GM12878 (cell line): Measurements from ENCODE around the gene INSIG2. TPM values are rescaled to one million over a fixed set of nuclear protein-coding genes. Genes with fewer than 3 reads are reported as not detected.
A peak's percentile ranks its signal among the peaks of the same experiment; 100 is the strongest.

Experiments used
- ATF7 ChIP-seq: fragments of 450-650 bp; IDR thresholded peaks from 2 replicates; pipeline ENCODE4 v1.6.1; 2016; ENCODE audit warnings: low read depth, mild to moderate bottlenecking
- CEBPB ChIP-seq, 2 experiments: fragments of 150-350 bp in 1 of 2; IDR thresholded peaks; 2 replicates each; pipeline ENCODE4 v1.6.1; 2012 to 2014; ENCODE audit warnings: low read depth in 2 of 2, low read length in 2 of 2, borderline replicate concordance in 1 of 2, inconsistent platforms in 1 of 2
- EP300 ChIP-seq, 2 experiments: fragments of 150-350 bp in 1 of 2; IDR thresholded peaks; 2 replicates each; pipeline ENCODE4 v1.6.1; 2011 to 2012; ENCODE audit warnings: low read depth in 2 of 2, low read length in 2 of 2, borderline replicate concordance in 1 of 2, improper control_type of control experiment in 1 of 2, inconsistent platforms in 1 of 2; ENCODE audit not compliant: control insufficient read depth in 1 of 2
- IKZF1 ChIP-seq: fragments of 450-650 bp; conservative IDR thresholded peaks from 2 replicates; pipeline ENCODE4 v1.6.1; 2017; ENCODE audit warnings: antibody characterized with exemption, mild to moderate bottlenecking
- MXI1 ChIP-seq: fragments of 150-350 bp; IDR thresholded peaks from 2 replicates; pipeline ENCODE4 v1.6.1; 2011; ENCODE audit warnings: low read depth, mild to moderate bottlenecking, inconsistent platforms, low read length, improper control_type of control experiment
- MYB ChIP-seq: fragments of 150-350 bp; IDR thresholded peaks from 2 replicates; pipeline ENCODE4 v1.6.1; 2014; ENCODE audit warnings: mild to moderate bottlenecking, low read depth, low read length, borderline replicate concordance
- NBN ChIP-seq: fragments of 450-650 bp; IDR thresholded peaks from 2 replicates; pipeline ENCODE4 v1.6.1; 2016
- NFIC ChIP-seq: IDR thresholded peaks from 2 replicates; pipeline ENCODE4 v1.6.1; 2012; ENCODE audit warnings: low read depth, mild to moderate bottlenecking, inconsistent platforms, low read length, moderate library complexity
- PAX5 ChIP-seq: IDR thresholded peaks from 2 replicates; pipeline ENCODE4 v1.6.1; 2011; ENCODE audit warnings: low read depth, low read length, borderline replicate concordance
- SMARCA5 ChIP-seq: fragments of 450-650 bp; IDR thresholded peaks from 2 replicates; pipeline ENCODE4 v1.6.1; 2017; ENCODE audit warnings: mild to moderate bottlenecking
- SRF ChIP-seq, 2 experiments: IDR thresholded peaks; 2 replicates each; pipeline ENCODE4 v1.6.1; 2011; ENCODE audit warnings: low read depth in 2 of 2, low read length in 2 of 2, mild to moderate bottlenecking in 1 of 2, moderate library complexity in 1 of 2
- SUZ12 ChIP-seq: fragments of 200-600 bp; sonication (generic); IDR thresholded peaks from one replicate; pipeline ENCODE4 v1.6.1; 2018; ENCODE audit warnings: antibody characterized with exemption, mild to moderate bottlenecking; ENCODE audit not compliant: unreplicated experiment
- TBL1XR1 ChIP-seq: IDR thresholded peaks from 2 replicates; pipeline ENCODE4 v1.6.1; 2012; ENCODE audit warnings: low read depth, low read length, improper control_type of control experiment
- TCF3 ChIP-seq: IDR thresholded peaks from 2 replicates; pipeline ENCODE4 v1.6.1; 2012; ENCODE audit warnings: low read depth, mild to moderate bottlenecking, low read length, borderline replicate concordance; ENCODE audit not compliant: insufficient read depth
- ZNF274 ChIP-seq: IDR thresholded peaks from one replicate; pipeline ENCODE4 v1.8.0; 2011; ENCODE audit not compliant: insufficient read length, insufficient read depth
- ZSCAN29 ChIP-seq: fragments of 450-650 bp; IDR thresholded peaks from 2 replicates; pipeline ENCODE4 v1.6.1; 2017; ENCODE audit warnings: mild to moderate bottlenecking, moderate library complexity
- ZZZ3 ChIP-seq: IDR thresholded peaks from 2 replicates; pipeline ENCODE4 v1.6.1; 2011; ENCODE audit warnings: low read depth; ENCODE audit not compliant: control insufficient read depth, insufficient read length
- polyA plus RNA-seq, 11 experiments: library from polyadenylated mRNA; depleted of rRNA in 4 of 11; unstranded in 6 of 11; stranded (reverse) in 5 of 11; fragments of >200 nt; fragmentation: Nextera tagmentation in 4 of 11; fragmentation: Illumina TruSeq in 1 of 11; extraction: Ambion mirVana in 4 of 11; extraction: Trizol in 1 of 11; gene quantifications; 1 replicate in 1 of 11; 2 replicates in 10 of 11; pipeline versions ENCODE4 v1.2.1 to v1.2.3, GENCODE V29; 2011 to 2016; ENCODE audit warnings: inconsistent platforms in 2 of 11, missing spikeins in 2 of 11, low read depth in 1 of 11
- total RNA-seq, 4 experiments: library from RNA; depleted of rRNA in 3 of 4; stranded (reverse); fragments of >200 nt in 3 of 4; fragmentation: Illumina TruSeq in 1 of 4; extraction: Trizol in 1 of 4; gene quantifications; 2 replicates each; pipeline versions ENCODE4 v1.2.1 to v1.2.3, GENCODE V29; 2013 to 2021
- TF ChIP-seq, protein P1 (sequence below): fragments of 450-650 bp; IDR thresholded peaks from 2 replicates; pipeline ENCODE4 v1.6.1; 2017; ENCODE audit warnings: mild to moderate bottlenecking, low read depth, inconsistent platforms; ENCODE audit not compliant: poor library complexity, severe bottlenecking
- TF ChIP-seq, protein P2 (sequence below): fragments of 450-650 bp; formaldehyde crosslinking; IDR thresholded peaks from 2 replicates; pipeline ENCODE4 v1.5.0; 2022; ENCODE audit warnings: mild to moderate bottlenecking, missing genetic modification characterization
- TF ChIP-seq, protein P3 (sequence below): IDR thresholded peaks from 2 replicates; pipeline ENCODE4 v1.6.1; 2011; ENCODE audit warnings: mild to moderate bottlenecking, low read depth, low read length, moderate library complexity; ENCODE audit not compliant: insufficient replicate concordance
- TF ChIP-seq, protein P4 (sequence below): fragments of 450-650 bp; IDR thresholded peaks from 2 replicates; pipeline ENCODE4 v1.6.1; 2014; ENCODE audit warnings: mild to moderate bottlenecking

INSIG2 gene
- total and polyA plus RNA-seq, 10 of the 15 experiments (the other 5 are each of a cell fraction or from before 2014, with no cell fraction given): 4.9 to 92.7 (median 12.0) TPM

DNA sequence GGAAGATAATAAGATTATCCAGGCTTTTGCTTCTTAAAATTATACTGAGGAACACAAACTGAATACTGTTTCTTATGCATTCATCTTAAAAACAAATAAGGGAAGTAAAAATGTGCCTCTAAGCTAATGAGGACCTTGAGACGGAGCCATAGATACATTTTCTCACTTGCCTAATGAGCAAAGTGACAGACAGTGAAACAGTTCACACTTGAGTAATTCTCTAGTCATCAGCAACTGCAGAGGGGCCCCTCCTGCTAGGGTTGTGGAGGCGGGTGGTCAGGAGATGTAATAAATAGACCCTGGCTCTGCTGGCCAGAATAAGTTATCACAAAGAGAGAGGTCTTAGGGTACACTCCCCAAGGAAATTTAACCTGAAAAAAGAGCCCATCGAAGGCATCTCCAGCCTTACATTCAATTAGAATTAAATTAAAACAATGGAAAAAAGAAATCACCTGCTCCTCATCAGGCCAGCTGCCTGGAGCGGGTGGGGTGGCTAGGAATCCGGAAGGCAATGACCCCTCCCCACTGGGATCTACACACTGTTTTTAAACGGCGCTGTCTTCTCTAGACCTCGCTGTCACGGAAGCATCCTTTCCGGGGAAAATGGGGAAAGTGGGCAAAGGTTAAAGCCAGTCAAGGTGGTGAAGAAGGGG lies 32.6 kb upstream of the INSIG2 start (continued):
- TF ChIP-seq ZSCAN29 (no peak; the same call in 1 of the 2 replicates), PAX5 (peak; percentile 93), EP300 (IDR thresholded peaks at IDR 0.05; ENCODE audit: borderline replicate concordance in 1 of 2, control insufficient read depth in 1 of 2, low read depth in 2 of 2, low read length in 2 of 2) (peak; percentile 75 to 86; a peak in 2 of 4 replicates), NFIC (peak; percentile 56), IKZF1 (no peak), MYB (no peak), ZZZ3 (no peak), CEBPB (IDR thresholded peaks at IDR 0.05; ENCODE audit: borderline replicate concordance in 1 of 2, low read depth in 2 of 2, low read length in 2 of 2) (0 out of 4 replicates have a peak, but pooled peaks of 1 of the 2 experiments have one; percentile 6), SUZ12 (no peak), MXI1 (peak; percentile 74), TCF3 (no peak), ATF7 (peak; percentile 80), TBL1XR1 (peak; percentile 64; the same call in 1 of the 2 replicates), SMARCA5 (0 out of 2 replicates have a peak, but pooled peaks have one; percentile 72), SRF (IDR thresholded peaks at IDR 0.05; ENCODE audit: low read depth in 2 of 2, low read length in 2 of 2) (no peak), ZNF274 (no peak), NBN (no peak; the same call in 1 of the 2 replicates)
- TF ChIP-seq, protein P1, sequence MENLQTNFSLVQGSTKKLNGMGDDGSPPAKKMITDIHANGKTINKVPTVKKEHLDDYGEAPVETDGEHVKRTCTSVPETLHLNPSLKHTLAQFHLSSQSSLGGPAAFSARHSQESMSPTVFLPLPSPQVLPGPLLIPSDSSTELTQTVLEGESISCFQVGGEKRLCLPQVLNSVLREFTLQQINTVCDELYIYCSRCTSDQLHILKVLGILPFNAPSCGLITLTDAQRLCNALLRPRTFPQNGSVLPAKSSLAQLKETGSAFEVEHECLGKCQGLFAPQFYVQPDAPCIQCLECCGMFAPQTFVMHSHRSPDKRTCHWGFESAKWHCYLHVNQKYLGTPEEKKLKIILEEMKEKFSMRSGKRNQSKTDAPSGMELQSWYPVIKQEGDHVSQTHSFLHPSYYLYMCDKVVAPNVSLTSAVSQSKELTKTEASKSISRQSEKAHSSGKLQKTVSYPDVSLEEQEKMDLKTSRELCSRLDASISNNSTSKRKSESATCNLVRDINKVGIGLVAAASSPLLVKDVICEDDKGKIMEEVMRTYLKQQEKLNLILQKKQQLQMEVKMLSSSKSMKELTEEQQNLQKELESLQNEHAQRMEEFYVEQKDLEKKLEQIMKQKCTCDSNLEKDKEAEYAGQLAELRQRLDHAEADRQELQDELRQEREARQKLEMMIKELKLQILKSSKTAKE: peak; percentile 99
- TF ChIP-seq, protein P2, sequence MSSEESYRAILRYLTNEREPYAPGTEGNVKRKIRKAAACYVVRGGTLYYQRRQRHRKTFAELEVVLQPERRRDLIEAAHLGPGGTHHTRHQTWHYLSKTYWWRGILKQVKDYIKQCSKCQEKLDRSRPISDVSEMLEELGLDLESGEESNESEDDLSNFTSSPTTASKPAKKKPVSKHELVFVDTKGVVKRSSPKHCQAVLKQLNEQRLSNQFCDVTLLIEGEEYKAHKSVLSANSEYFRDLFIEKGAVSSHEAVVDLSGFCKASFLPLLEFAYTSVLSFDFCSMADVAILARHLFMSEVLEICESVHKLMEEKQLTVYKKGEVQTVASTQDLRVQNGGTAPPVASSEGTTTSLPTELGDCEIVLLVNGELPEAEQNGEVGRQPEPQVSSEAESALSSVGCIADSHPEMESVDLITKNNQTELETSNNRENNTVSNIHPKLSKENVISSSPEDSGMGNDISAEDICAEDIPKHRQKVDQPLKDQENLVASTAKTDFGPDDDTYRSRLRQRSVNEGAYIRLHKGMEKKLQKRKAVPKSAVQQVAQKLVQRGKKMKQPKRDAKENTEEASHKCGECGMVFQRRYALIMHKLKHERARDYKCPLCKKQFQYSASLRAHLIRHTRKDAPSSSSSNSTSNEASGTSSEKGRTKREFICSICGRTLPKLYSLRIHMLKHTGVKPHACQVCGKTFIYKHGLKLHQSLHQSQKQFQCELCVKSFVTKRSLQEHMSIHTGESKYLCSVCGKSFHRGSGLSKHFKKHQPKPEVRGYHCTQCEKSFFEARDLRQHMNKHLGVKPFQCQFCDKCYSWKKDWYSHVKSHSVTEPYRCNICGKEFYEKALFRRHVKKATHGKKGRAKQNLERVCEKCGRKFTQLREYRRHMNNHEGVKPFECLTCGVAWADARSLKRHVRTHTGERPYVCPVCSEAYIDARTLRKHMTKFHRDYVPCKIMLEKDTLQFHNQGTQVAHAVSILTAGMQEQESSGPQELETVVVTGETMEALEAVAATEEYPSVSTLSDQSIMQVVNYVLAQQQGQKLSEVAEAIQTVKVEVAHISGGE (CRISPR knock-in tag): no peak
- TF ChIP-seq, protein P3, sequence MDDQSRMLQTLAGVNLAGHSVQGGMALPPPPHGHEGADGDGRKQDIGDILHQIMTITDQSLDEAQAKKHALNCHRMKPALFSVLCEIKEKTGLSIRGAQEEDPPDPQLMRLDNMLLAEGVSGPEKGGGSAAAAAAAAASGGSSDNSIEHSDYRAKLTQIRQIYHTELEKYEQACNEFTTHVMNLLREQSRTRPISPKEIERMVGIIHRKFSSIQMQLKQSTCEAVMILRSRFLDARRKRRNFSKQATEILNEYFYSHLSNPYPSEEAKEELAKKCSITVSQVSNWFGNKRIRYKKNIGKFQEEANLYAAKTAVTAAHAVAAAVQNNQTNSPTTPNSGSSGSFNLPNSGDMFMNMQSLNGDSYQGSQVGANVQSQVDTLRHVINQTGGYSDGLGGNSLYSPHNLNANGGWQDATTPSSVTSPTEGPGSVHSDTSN: peak; percentile 43
- TF ChIP-seq, protein P4, sequence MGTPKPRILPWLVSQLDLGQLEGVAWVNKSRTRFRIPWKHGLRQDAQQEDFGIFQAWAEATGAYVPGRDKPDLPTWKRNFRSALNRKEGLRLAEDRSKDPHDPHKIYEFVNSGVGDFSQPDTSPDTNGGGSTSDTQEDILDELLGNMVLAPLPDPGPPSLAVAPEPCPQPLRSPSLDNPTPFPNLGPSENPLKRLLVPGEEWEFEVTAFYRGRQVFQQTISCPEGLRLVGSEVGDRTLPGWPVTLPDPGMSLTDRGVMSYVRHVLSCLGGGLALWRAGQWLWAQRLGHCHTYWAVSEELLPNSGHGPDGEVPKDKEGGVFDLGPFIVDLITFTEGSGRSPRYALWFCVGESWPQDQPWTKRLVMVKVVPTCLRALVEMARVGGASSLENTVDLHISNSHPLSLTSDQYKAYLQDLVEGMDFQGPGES: no peak
